K562 (cell line): ENCODE measurements around the gene SNX10. TPM values are rescaled to one million over a fixed set of nuclear protein-coding genes. Genes with fewer than 3 reads are reported as not detected.
A peak's percentile ranks its signal among the peaks of the same experiment; 100 is the strongest.

ENCODE experiments used
- CBX2 ChIP-seq: fragments of 200-600 bp; sonication (generic); IDR thresholded peaks from one replicate; pipeline ENCODE4 v1.6.1; 2012; ENCODE audit warnings: mild to moderate bottlenecking, low read length, inconsistent platforms; ENCODE audit not compliant: insufficient read depth, poor library complexity, severe bottlenecking
- CBX3 ChIP-seq, 2 experiments: IDR thresholded peaks; 1 replicate in 1 of 2; 2 replicates in 1 of 2; pipeline ENCODE4 v1.6.1; 2012; ENCODE audit warnings: inconsistent platforms in 2 of 2, low read length in 2 of 2, borderline replicate concordance in 1 of 2, control low read depth in 1 of 2
- DMBX1 ChIP-seq: fragments of 250-450 bp; sonication (Bioruptor Pico); IDR thresholded peaks from 2 replicates; pipeline ENCODE4 v1.8.0; 2022; ENCODE audit warnings: inconsistent platforms, mild to moderate bottlenecking, moderate library complexity, borderline replicate concordance
- ETV5 ChIP-seq: sonication (generic); formaldehyde crosslinking; IDR thresholded peaks from 2 replicates; pipeline ENCODE4 v1.4.0; 2020; ENCODE audit warnings: low read depth, mild to moderate bottlenecking, missing genetic modification reagents
- KDM5B ChIP-seq: fragments of 200-600 bp; sonication (generic); IDR thresholded peaks from 2 replicates; pipeline ENCODE4 v1.6.1; 2012; ENCODE audit warnings: low read depth, mild to moderate bottlenecking, moderate library complexity, low read length, control low read depth, inconsistent platforms; ENCODE audit not compliant: insufficient replicate concordance
- KLF13 ChIP-seq: fragments of 450-650 bp; IDR thresholded peaks from 2 replicates; pipeline ENCODE4 v1.6.1; 2016; ENCODE audit warnings: missing genetic modification characterization, low read depth, mild to moderate bottlenecking, missing compliant biosample characterization, moderate library complexity, borderline replicate concordance
- NR4A1 ChIP-seq, 2 experiments: fragments of 250-450 bp in 1 of 2; fragments of 450-650 bp in 1 of 2; sonication (Bioruptor Pico) in 1 of 2; IDR thresholded peaks; 2 replicates each; pipeline versions ENCODE4 v1.4.0 to v1.6.1; 2016 to 2020; ENCODE audit warnings: mild to moderate bottlenecking in 2 of 2, missing compliant biosample characterization in 1 of 2, missing genetic modification characterization in 1 of 2, moderate library complexity in 1 of 2
- SAFB2 ChIP-seq: fragments of 200-400 bp; formaldehyde crosslinking; IDR thresholded peaks from 2 replicates; pipeline ENCODE4 v1.6.1; 2018; ENCODE audit warnings: borderline replicate concordance, low read length, low read depth, moderate library complexity; ENCODE audit not compliant: severe bottlenecking
- SFPQ ChIP-seq: fragments of 200-400 bp; formaldehyde crosslinking; IDR thresholded peaks from 2 replicates; pipeline ENCODE4 v1.6.1; 2017; ENCODE audit warnings: mild to moderate bottlenecking, low read depth, low read length, moderate library complexity
- SIX5 ChIP-seq, 2 experiments: IDR thresholded peaks; 2 replicates each; pipeline ENCODE4 v1.6.1; 2011; ENCODE audit warnings: low read length in 2 of 2, borderline replicate concordance in 1 of 2, low read depth in 1 of 2, mild to moderate bottlenecking in 1 of 2, moderate library complexity in 1 of 2; ENCODE audit not compliant: insufficient read depth in 1 of 2
- ZNF57 ChIP-seq: fragments of 450-650 bp; formaldehyde crosslinking; IDR thresholded peaks from 2 replicates; pipeline ENCODE4 v1.4.0; 2020; ENCODE audit warnings: mild to moderate bottlenecking, moderate library complexity
- ZNF586 ChIP-seq: fragments of 450-650 bp; formaldehyde crosslinking; conservative IDR thresholded peaks from 2 replicates; pipeline ENCODE4 v1.4.0; 2020; ENCODE audit warnings: mild to moderate bottlenecking, moderate library complexity
- polyA plus RNA-seq, 8 experiments: library from polyadenylated mRNA; depleted of rRNA in 4 of 8; stranded (reverse) in 5 of 8; unstranded in 3 of 8; fragments of >200 nt; fragmentation: Nextera tagmentation in 2 of 8; fragmentation: Illumina TruSeq in 1 of 8; extraction: Ambion mirVana in 2 of 8; extraction: Trizol in 1 of 8; gene quantifications; 2 replicates each; pipeline versions ENCODE4 v1.2.1 to v1.2.3, GENCODE V29; 2011 to 2014; ENCODE audit warnings: inconsistent platforms in 1 of 8, missing spikeins in 1 of 8
- total RNA-seq, 7 experiments: library from RNA; depleted of rRNA in 6 of 7; stranded (reverse); fragments of >200 nt in 6 of 7; fragmentation: Illumina TruSeq in 2 of 7; extraction: Trizol in 2 of 7; gene quantifications; 2 replicates each; pipeline versions ENCODE4 v1.2.1 to v1.2.3, GENCODE V29; 2011 to 2021; ENCODE audit warnings: low replicate concordance in 1 of 7
- TF ChIP-seq, protein P1 (sequence below), 2 experiments: fragments of 450-650 bp in 1 of 2; sonication (generic) in 1 of 2; formaldehyde crosslinking in 1 of 2; IDR thresholded peaks in 1 of 2; conservative IDR thresholded peaks in 1 of 2; 2 replicates each; pipeline versions ENCODE4 v1.6.1 to v1.8.1; 2016 to 2023; ENCODE audit warnings: mild to moderate bottlenecking in 2 of 2, moderate library complexity in 2 of 2, inconsistent platforms in 1 of 2, missing genetic modification reagents in 1 of 2
- TF ChIP-seq, protein P2 (sequence below): fragments of 450-650 bp; formaldehyde crosslinking; IDR thresholded peaks from 2 replicates; pipeline ENCODE4 v1.4.0; 2020; ENCODE audit warnings: mild to moderate bottlenecking, moderate library complexity
- TF ChIP-seq, protein P3 (sequence below): fragments of 200-800 bp; sonication (Bioruptor generic); IDR thresholded peaks from 2 replicates; pipeline ENCODE4 v1.6.1; 2017; ENCODE audit warnings: missing genetic modification characterization, missing compliant biosample characterization
- TF ChIP-seq, protein P4 (sequence below): fragments of 450-650 bp; formaldehyde crosslinking; IDR thresholded peaks from 2 replicates; pipeline ENCODE4 v1.4.0; 2022; ENCODE audit warnings: missing genetic modification characterization

Gene SNX10
- total and polyA plus RNA-seq, 9 of the 15 experiments (the other 6 are each of a cell fraction or from before 2014, with no cell fraction given), result 6.9 to 16.5 (median 11.5) TPM

DNA sequence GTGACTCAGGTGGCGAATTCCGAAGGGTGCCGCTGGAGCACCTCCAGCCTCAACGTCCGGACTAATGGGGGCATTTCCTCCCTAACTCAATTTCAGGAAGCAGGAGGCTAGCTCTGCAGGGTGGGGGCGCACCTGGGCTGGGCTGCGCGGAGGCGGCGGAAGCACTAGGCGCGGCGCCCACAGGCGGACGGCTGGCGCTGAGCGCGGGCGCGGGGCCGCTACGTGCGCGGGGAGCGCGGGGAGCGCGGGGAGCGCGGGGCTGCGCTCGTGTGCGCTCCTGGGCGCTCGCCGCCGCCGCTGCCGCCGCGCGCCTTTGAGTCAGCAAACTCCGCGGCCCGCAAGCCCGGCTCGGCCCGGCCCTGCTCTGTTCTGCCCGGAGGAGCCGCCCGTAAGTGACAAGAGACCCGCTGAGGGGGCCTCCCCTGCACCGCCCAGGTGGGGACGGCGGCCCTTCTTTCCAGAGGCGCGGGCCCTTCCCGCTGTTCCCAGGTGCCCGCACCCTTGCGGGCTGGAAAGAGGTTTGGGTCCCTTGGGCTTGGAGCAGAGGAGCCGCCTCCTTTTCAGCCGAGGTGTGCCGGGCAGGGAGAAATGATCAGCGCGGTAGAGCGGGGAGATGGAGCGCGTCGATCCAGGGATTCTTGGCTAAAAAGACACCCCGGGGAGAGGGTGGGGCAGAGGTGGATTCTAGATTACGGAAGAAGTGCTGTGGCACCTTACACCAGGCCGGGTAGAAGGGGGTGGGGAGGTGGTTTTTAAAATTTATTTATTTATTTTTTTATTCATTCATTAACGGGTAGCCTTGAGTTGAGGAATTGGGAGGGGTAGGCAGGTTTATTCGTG, at the start of gene SNX10 (continued):
- TF ChIP-seq, protein P1, sequence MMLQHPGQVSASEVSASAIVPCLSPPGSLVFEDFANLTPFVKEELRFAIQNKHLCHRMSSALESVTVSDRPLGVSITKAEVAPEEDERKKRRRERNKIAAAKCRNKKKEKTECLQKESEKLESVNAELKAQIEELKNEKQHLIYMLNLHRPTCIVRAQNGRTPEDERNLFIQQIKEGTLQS (IDR thresholded peaks at IDR 0.05), result no peak
- TF ChIP-seq, protein P1 (CRISPR knock-in tag; conservative IDR thresholded peaks at IDR 0.05), result no peak
- TF ChIP-seq KLF13 (tag), result 0 out of 2 replicates have a peak, but pooled peaks have one; percentile 31
- TF ChIP-seq, protein P2, sequence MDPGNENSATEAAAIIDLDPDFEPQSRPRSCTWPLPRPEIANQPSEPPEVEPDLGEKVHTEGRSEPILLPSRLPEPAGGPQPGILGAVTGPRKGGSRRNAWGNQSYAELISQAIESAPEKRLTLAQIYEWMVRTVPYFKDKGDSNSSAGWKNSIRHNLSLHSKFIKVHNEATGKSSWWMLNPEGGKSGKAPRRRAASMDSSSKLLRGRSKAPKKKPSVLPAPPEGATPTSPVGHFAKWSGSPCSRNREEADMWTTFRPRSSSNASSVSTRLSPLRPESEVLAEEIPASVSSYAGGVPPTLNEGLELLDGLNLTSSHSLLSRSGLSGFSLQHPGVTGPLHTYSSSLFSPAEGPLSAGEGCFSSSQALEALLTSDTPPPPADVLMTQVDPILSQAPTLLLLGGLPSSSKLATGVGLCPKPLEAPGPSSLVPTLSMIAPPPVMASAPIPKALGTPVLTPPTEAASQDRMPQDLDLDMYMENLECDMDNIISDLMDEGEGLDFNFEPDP, result no peak
- no peak for TF ChIP-seq NR4A1 (CRISPR knock-in tag; IDR thresholded peaks at IDR 0.05)
- TF ChIP-seq NR4A1 (tag; IDR thresholded peaks at IDR 0.05), result 0 out of 2 replicates have a peak, but pooled peaks have one; percentile 48
- TF ChIP-seq, protein P3, sequence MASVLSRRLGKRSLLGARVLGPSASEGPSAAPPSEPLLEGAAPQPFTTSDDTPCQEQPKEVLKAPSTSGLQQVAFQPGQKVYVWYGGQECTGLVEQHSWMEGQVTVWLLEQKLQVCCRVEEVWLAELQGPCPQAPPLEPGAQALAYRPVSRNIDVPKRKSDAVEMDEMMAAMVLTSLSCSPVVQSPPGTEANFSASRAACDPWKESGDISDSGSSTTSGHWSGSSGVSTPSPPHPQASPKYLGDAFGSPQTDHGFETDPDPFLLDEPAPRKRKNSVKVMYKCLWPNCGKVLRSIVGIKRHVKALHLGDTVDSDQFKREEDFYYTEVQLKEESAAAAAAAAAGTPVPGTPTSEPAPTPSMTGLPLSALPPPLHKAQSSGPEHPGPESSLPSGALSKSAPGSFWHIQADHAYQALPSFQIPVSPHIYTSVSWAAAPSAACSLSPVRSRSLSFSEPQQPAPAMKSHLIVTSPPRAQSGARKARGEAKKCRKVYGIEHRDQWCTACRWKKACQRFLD, result peak; percentile 87; the same call in 1 of the 2 replicates
- peak; percentile 52 for TF ChIP-seq KDM5B
- no peak for TF ChIP-seq SIX5 (IDR thresholded peaks at IDR 0.05; ENCODE audit: borderline replicate concordance in 1 of 2, insufficient read depth in 1 of 2, low read depth in 1 of 2, low read length in 2 of 2)
- TF ChIP-seq ZNF57 (CRISPR knock-in tag), result no peak
- TF ChIP-seq SAFB2, result no peak
- no peak for TF ChIP-seq CBX3 (IDR thresholded peaks at IDR 0.05; ENCODE audit: borderline replicate concordance in 1 of 2, low read length in 2 of 2)
- TF ChIP-seq DMBX1 (CRISPR knock-in tag), result peak; percentile 26; the same call in 1 of the 2 replicates
- peak; percentile 67; the same call in 1 of the 2 replicates for TF ChIP-seq ETV5 (CRISPR knock-in tag)
- no peak for TF ChIP-seq ZNF586 (CRISPR knock-in tag)
- TF ChIP-seq CBX2, result no peak
- TF ChIP-seq, protein P4, sequence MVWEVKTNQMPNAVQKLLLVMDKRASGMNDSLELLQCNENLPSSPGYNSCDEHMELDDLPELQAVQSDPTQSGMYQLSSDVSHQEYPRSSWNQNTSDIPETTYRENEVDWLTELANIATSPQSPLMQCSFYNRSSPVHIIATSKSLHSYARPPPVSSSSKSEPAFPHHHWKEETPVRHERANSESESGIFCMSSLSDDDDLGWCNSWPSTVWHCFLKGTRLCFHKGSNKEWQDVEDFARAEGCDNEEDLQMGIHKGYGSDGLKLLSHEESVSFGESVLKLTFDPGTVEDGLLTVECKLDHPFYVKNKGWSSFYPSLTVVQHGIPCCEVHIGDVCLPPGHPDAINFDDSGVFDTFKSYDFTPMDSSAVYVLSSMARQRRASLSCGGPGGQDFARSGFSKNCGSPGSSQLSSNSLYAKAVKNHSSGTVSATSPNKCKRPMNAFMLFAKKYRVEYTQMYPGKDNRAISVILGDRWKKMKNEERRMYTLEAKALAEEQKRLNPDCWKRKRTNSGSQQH (CRISPR knock-in tag), result no peak
- TF ChIP-seq SFPQ, result no peak
